Measurements from ENCODE around the gene PAX7.
A peak's percentile ranks its signal among the peaks of the same experiment; 100 is the strongest.

PAX7 gene

DNA sequence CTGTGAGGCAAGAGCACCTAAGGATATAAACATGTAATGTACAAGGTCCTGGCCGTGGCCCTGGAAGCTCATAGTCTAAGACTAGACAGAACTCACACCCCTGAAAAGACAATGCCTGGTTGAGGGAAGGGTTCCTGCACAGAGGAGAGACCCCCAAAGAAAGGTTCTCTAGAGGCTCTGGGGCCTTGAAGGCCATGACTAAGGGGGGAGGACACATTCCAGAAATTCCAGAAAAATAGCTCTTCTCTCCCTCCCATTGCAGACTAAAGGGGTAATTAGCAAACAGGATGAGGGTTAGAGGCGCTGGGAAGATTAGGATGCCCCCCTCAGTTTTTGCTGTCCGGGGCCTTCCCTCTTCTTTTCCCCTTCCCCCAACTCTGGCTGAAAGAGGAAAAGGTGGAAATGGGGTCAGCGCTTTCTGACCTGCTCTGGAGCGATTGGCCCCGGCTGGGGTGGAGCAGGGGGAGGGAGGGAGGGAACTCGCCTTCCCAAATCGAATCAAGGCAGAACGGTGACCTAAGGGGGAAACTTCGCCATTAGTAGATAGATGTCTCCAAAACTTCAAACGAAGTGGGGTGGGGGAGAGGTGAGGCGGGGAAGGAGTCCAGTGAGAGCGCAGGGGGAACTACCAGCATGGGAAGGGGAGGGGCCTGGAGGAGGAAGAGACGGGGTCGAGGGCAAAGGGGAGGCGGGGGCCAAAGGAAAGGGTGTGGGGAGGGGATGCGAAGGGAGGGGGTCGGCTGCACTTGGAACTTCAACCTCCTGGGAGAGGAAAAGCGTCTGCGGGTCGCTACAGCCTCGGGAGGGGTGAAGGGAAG is 11.8 kb downstream of the PAX7 start:
- no peak for DNase-seq

- DNase-seq, result peak; percentile 36
Observed at GRCh38 chr1:18643154-18644012, 12.7 kb downstream of the PAX7 start.

DNA sequence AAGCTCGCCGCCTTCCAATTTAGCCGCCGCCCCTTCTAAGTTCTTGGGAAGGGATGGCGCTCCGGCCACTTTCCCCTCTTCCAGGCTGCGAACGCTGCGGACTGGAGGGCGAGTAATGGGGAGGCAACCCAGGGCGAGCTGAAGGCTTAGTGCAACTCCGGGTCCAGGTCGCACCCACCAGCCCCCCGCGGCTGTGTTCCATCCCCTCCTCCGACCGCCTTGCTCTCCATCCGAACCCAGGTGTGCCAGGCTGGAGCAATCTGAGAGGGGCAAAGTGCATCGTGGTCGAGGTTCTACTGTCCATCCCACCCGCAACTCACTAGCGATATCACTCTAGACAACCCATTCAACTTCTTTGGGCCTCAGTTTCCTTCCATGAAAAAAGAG is 13.4 kb downstream of the PAX7 start:
- no peak for DNase-seq

- DNase-seq, result no peak
Observed at GRCh38 chr1:18644446-18644845, 13.8 kb downstream of the PAX7 start.

GRCh38 chr1:18644973-18645746 is 14.5 kb downstream of the PAX7 start:
- DNase-seq, result no peak

DNA sequence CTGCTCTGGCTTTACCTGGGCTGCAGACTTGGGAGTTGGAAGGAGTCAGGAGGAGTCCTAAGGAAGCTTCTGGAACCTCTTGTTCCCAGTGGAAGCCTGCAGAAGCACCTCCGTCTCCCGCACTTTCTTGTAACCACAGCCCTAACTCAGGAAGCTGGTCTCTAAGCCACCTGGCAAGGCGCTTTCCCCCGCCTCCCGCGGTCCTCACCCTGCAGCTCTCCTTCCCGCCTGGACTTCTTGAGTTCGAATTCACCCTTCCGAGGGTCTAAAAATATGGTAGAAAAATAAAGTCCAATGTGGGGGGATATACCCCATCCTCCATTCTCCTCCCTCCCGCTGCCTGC is 15.1 kb downstream of the PAX7 start:
- no peak for DNase-seq

DNA sequence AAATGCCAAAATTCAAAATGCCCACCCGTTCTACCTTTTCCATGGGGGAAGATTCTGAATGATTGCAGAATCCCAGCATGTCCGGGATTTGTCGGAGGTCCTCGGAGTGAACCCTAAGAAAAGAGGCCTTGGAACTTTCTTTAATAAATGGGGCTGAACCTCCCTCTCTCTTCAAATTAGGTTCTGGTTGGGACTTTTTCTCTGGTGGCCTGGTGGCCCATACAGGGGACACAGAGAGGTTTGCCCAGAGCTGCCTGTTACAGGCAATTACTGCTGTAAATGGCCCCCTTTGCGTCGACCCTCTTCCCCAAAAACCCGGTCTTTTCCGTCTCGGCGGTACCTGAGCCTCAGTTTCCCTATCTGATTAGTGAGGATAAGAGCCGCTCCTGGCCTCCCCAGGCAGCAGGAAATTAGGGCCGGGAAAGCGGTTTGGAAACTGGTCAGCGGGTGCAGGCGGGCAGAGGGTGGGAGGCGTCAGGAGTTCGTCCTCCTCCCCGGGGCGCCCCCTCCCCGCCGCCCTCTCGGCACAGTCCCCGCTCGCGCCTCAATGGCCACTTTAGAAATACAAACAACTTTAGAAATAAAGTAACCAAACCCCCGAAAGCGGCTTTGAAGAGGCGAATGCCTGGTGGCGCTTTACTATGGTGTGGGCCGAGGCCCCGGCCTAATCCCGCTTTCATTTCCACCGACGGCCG is 15.6 kb downstream of the PAX7 start:
- no peak for DNase-seq

DNA sequence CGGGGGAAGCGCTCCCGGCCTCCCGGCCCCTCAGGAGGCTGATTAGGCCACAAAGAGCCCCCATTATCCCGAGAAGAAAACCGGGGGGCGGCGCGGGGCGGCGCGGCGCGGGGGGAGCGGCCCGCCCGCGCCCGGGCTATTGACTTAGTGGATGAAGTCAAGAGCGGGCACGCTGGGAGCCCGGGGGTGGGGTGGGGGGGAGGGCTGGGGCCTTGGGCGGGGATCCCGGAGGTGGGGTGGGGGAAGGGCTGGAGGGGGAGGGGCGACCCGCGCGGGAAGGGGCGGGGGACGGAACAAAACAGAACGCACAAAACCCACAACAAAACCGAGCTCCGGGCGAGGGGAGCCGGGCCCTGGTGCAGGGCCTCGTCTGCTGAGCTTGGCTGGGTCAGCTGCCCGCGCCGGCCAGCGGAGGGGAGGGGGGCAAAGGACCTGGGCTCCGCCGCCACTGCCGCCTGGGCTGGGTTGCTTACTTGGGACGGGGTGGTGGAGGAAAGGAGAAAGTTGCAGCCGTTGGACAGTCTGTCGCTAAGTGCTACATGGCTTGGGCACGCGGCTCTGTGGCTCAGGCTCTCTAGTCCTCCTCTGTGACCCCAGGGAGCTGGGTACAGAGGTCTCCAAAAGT is 16.3 kb downstream of the PAX7 start:
- DNase-seq, result no peak

DNA sequence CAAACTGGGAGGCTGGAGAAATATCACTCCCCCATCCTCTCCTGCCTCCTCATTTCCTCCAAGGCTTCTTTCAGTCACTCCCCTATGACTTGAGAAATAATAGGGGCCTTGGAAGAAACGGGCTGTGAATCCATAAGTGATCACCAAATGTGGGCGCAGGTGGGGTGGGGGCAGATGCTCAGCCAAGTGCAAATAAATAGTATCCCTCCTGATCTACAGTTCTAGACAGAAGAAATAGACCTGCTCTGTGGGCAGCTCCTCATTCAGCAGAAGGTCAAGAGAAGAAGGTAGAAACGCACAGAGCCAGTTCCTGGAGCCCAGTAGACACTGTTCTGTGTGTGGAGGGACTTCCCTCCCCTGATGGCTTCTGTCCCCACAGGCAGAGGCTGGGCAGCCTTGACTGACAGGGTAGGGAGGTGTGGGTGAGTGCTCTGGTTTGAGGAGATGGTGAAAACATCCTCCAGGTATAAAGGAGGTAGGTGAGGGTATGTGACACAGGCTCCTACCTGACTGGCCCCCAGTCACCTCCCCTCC is 17.1 kb downstream of the PAX7 start:
- DNase-seq, result no peak

- DNase-seq, result no peak
Observed at GRCh38 chr1:18649693-18650370, 19.2 kb downstream of the PAX7 start.

DNA sequence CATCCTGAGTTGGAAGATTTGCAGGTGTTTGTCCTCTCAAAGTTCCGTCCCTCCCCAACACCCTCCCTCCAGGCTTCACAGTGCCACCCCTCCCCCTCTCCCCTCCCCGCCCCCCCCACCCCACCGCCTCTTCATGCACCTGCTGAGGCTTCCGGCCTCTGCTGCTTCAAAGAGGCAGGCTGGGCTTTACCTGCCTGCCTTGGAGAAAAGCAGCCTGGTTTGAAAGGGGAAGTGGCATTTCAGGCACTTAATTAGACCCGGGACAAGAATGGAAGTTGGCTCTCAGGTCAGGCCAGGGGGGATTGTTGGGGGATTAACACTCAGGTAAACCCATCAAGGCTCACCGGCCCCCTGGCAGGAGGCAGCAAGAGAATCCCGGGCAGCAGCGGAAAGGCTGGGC is 21.1 kb downstream of the PAX7 start:
- no peak for DNase-seq

- no peak for DNase-seq
Observed at GRCh38 chr1:18652791-18653190, 22.1 kb downstream of the PAX7 start.

GRCh38 chr1:18653367-18653766 is 22.7 kb downstream of the PAX7 start:
- peak; percentile 7 for DNase-seq

DNA sequence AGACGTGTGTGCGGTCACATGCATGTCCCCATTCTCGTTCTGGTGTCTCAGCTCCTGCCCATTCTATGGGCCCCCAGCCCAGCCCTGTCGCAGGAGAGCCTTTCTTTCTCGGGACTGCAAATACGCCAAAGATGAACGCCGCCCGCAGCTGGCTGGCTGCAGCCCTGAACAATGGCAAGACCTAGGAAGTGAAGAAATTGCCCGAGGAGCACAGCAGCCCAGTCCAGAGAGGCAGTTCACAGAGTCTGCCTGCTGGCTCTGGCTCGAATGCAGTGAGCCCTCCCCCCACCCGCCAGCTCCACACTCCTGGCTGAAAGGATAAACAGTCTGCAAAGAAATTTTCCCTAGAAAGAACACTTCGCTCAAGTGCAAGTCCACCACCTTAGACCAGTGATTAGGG is 23.3 kb downstream of the PAX7 start:
- DNase-seq, result no peak

DNA sequence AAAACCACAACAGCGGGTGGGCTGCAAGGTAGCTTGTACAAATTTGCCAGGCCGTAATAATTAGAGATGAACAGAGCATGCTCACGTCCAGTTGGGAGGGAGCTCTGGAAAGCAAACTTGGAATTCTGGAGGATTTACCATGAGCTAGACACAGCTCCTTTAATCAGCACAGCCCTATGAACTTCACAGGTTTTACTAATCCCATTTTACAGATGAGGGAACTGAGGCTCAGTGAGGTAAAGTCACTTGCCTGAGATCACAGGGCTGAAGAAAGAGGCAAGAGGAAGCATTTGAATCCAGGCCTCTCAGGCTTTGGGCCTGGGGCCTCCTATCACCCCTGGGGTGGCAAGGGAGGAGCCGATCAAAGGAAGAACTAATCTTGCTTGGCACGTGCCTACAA is 24.0 kb downstream of the PAX7 start:
- no peak for DNase-seq

DNA sequence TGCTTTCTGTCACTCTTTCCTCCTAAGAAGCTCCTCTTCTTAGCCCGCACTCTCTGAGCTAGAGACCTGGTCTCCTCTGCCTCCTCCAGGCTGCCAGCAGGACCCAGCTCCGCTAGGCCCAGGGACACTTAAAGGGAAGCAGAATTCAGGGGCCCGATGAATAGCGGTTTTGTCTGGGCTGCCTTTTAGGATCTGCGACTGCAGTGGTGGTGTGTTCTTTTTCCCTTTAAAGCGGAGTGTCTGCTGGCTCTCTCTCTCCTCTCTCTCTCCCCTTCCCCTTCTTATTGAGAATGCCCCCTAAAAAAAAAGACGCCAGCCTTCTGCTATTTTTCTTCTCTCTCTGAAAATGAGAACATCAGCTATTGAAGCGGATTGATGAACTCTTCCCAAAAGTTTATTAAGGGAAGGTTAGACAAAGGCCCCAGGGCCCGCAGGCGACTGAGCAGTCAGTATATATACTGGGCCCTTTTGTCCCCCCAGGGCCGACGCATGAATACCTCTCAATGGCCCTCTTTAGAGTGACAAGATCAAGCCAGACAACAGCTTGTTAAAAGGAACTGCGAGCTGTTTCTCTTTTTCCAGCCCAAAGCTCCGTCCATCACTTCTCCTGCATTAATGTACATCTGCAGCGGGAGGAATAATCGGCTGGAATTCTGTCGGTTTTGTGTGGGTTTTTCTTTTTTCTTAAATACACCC is 27.0 kb downstream of the PAX7 start:
- no peak for DNase-seq

DNA sequence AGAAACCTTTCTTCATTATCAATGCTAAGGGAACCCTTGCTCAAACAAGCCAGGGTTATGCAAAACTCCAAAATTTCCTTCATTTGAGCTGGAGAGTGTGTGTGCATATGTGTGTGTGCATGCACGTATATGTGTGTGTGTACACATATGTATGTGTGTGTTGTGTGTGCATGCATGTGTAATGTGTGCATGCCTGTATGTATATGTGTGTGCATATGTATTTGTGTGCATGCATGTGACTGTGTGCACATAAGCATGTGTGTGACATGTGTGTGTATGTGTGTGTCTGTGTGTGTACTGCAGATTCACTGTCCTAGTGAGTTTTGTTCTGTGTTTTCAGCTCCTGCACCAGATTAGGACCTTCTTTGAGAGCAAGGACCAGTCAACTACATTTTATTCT is 28.2 kb downstream of the PAX7 start:
- no peak for DNase-seq

DNA sequence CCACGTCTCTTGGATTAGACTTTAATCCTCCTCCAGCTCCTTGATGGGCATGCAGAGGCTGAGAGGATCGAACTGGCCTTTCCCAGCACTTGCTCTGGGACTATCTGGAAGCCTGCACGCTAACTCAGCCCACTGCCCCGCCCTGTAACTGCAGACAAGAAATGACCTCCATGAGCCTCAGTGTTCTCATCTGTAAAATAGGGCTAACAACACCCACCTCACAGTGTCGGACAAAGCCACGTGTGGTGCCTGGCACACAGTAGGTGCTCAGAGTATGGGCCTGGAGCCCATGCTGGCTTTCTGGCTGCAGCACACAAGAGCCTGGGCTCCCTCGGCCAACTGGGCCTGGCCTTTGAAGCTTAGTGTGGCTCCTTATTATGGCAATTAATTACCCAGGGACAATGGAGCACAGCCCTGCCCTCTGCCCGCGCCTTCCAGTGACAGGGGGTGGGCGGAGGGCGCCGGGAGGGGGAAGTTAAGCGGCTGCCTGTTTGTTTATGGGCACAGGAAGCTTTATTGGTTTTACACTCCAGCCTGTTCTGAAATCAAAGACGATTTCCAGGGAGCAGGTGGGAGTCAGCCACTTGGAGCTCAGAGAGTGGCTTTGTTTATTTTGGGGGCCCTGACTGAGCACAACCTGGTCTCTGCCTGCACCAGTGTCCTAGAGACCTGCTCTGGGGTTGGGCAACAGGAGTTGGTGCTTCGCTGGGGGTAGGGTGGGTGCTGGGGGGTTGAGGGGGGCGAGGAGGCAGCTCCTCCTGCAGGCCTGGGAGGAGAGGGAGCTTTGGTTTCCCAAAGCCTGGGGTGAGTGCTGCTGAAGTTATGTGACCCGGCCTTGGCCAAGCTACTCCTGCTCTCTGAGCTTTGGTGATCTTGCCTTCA is 31.0 kb downstream of the PAX7 start:
- no peak for DNase-seq

- no peak for DNase-seq
Observed at GRCh38 chr1:18662286-18662639, 31.6 kb downstream of the PAX7 start.

- DNase-seq, result no peak
Observed at GRCh38 chr1:18666317-18666920, 35.8 kb downstream of the PAX7 start.

Measured in OCI-M1 (cell line).